BE2C (cell line): ENCODE measurements around the gene ABHD15.

Source experiments
- DNase-seq: peaks from one replicate; pipeline ENCODE4 v3.0.0-alpha.2; 2020
- H3K27me3 ChIP-seq: fragments of 250-450 bp; sonication (Bioruptor Pico); 2 replicates; pipeline ENCODE4 v1.5.1; 2020; ENCODE audit warnings: mild to moderate bottlenecking
- H3K36me3 ChIP-seq: fragments of 250-450 bp; sonication (Bioruptor Pico); 2 replicates; pipeline ENCODE4 v1.5.1; 2020; ENCODE audit warnings: mild to moderate bottlenecking
- H3K4me1 ChIP-seq: fragments of 250-450 bp; sonication (Bioruptor Pico); 2 replicates; pipeline ENCODE4 v1.5.1; 2020
- H3K4me3 ChIP-seq: 2 replicates; pipeline ENCODE4 v1.5.1; 2011; ENCODE audit warnings: low read depth, low read length
- H3K9me3 ChIP-seq: fragments of 250-450 bp; sonication (Bioruptor Pico); 2 replicates; pipeline ENCODE4 v1.5.1; 2020
- TF ChIP-seq, protein P1 (sequence below): IDR thresholded peaks from 2 replicates; pipeline ENCODE4 v1.5.1; 2012; ENCODE audit warnings: mild to moderate bottlenecking, low read depth, low read length

ABHD15 gene

DNA sequence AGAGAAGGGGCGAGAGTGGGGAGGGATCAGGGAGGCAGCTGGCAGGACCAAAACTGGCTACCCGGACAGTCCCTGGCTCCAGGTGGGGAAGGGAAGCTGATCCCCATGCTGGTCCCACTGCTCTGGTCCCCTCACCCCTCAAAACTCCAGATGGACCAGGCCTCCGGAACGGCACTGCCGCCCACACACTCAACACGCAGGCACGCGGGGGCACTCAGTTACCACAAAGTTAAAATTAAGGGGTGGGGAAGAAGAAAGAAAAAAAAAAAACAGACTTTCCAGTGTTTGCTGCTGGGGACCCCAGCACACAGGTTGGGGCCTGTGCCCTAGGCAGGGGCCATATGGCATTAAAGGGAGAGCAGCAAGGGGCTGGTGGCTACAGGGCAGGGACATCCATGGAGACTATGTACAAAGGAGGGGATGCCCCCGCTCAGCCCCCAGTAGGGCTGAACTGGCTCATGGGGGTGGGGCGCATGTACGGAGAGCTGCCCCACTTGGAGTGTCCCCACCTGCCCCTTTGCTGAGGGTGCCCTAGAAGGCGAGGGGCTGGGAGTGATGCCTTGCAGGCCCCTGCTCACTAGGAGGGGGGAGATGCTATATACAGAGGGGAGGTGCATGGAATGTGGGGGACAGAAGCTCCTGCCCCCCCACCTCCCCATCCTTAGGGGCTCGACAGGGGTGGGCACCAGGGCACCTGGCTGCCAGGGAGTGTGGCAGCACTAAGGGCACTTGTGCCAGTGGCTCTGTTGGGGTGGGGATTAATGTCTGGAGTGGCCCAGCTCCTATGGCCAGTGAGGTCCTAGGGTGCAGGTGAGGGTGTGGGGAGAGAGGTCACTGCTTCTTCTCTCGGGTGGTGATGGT, 7.3 kb upstream of the ABHD15 start:
- Histone ChIP-seq H3K27me3 (no peaks in the 10 kb centered on the region), H3K36me3 (no peaks in the 10 kb centered on the region), H3K4me1 (peaks cover 4% of the 10 kb centered on the region), H3K4me3 (no peak overlapping the region), H3K9me3 (no peaks in the 10 kb centered on the region)
- DNase-seq, result no peak
- TF ChIP-seq, protein P1, sequence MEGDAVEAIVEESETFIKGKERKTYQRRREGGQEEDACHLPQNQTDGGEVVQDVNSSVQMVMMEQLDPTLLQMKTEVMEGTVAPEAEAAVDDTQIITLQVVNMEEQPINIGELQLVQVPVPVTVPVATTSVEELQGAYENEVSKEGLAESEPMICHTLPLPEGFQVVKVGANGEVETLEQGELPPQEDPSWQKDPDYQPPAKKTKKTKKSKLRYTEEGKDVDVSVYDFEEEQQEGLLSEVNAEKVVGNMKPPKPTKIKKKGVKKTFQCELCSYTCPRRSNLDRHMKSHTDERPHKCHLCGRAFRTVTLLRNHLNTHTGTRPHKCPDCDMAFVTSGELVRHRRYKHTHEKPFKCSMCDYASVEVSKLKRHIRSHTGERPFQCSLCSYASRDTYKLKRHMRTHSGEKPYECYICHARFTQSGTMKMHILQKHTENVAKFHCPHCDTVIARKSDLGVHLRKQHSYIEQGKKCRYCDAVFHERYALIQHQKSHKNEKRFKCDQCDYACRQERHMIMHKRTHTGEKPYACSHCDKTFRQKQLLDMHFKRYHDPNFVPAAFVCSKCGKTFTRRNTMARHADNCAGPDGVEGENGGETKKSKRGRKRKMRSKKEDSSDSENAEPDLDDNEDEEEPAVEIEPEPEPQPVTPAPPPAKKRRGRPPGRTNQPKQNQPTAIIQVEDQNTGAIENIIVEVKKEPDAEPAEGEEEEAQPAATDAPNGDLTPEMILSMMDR, result no peak

DNA sequence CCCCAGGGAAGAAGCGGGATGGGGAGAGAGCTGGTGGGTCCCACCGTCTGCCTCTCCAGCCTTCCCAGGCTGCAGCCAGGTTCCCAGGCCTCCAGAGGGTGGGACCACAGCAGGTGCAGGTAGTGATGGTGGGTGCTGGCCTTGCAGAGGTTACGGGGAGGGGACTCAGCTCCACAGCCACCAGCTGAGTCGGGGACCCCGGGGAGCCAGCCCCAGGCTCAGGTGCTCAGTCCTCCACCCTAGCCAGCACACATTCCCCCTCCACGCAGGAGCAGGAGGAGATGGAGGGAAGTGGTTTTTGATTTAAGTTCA, 6.7 kb upstream of the ABHD15 start:
- peaks cover 4% of the 10 kb centered on the region for H3K4me1 ChIP-seq
- no peaks in the 10 kb centered on the region for H3K27me3 ChIP-seq
- no peak for DNase-seq
- no peaks in the 10 kb centered on the region for H3K9me3 ChIP-seq
- TF ChIP-seq, protein P1, result no peak
- H3K4me3 ChIP-seq, result no peak overlapping the region
- no peaks in the 10 kb centered on the region for H3K36me3 ChIP-seq

DNA sequence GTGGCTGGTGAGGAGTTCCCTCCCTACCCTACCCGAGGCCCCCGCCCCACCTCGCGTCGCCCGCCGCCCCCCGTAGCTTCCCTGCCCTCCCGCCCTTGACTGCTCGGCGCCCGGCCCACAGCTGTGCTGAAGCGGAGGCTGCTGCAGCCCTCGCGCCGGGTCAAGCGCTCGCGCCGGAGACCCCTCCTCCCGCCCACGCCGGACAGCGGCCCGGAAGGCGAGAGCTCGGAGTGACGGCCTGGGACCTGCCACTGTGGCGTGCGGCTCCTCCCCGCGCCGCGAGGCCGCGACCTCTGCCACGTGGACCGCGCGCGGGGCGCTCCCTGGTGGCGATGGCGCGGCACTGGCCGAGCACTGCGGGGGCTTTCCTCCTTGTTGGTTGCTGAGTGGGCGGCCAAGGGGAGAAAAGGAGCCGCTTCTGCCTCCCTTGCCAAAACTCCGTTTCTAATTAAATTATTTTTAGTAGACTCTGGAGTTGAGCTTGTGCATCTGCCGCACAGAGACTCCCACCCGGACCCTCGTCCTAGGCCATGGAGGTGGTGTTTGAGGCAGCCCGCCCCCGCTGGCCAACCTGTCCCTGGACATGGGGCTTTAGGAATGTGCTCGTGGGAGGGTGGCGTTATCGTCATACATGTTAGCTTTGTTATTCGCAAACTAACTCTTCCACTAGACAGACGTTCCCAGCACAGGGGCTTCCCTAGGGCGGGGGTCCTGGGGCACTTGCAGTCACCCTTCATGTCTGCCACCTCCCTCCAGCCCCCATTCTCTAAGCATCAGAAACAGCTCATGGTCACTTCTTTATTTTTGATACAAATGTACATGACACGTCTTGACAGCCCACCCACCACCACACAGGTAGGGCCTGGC, 6.1 kb upstream of the ABHD15 start:
- H3K4me3 ChIP-seq, result peak overlapping the region; percentile 35
- H3K27me3 ChIP-seq, result no peaks in the 10 kb centered on the region
- no peaks in the 10 kb centered on the region for H3K9me3 ChIP-seq
- TF ChIP-seq, protein P1, result peak; percentile 54
- peaks cover 4% of the 10 kb centered on the region for H3K4me1 ChIP-seq
- no peaks in the 10 kb centered on the region for H3K36me3 ChIP-seq
- peak; percentile 73 for DNase-seq

DNA sequence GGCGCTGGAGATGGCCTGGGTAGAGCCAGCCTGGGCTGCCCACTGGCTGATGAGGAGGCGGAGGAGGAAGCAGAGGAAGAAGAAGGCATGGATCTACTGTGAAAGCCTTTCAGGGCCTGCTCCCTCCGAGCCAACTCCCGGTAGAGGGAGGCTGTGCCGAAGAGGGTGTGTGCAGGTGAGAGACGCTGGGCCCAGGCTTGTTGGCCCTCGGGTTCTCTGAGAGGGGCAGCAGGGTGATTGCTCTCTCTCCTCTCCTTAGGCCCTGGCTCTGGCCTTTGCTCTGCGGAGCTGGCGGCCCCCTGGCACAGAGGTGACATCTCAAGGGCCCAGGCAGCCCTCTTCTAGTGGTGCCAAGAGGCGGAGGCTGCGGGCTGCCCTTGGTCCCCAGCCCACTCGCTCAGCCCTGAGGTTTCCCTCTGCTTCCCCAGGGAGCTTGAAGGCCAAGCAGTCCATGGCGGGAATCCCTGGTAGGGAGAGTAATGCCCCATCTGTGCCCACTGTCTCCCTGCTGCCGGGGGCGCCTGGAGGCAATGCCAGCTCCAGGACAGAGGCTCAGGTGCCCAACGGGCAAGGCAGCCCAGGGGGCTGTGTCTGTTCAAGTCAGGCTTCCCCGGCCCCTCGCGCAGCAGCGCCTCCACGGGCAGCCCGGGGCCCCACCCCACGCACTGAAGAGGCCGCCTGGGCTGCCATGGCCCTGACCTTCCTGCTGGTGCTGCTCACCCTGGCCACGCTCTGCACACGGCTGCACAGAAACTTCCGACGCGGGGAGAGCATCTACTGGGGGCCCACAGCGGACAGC, 5.2 kb upstream of the ABHD15 start:
- no peak for DNase-seq
- Histone ChIP-seq H3K9me3 (no peaks in the 10 kb centered on the region), H3K4me1 (peaks cover 4% of the 10 kb centered on the region), H3K36me3 (no peaks in the 10 kb centered on the region), H3K4me3 (peak overlapping the region; percentile 35), H3K27me3 (peaks cover 5% of the 10 kb centered on the region; the same call in 1 of the 2 replicates)
- TF ChIP-seq, protein P1, result no peak

DNA sequence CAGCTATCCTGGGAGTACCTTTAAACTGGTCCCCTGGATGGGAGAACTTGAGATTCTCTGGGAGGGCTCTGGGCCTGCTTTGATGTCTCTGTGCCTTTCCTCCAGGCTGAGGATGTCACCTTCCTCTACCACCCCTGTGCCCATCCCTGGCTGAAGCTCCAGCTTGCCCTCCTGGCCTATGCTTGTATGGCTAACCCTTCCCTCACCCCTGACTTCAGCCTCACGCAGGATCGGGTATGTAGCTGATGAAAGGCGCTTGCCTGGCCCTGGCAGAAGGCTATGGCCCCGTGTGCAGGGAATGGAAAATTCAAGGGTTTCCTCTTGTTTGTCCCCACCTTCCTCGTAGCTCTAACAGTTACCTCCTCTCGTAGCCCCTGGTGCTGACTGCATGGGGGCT, 4.6 kb upstream of the ABHD15 start:
- H3K4me1 ChIP-seq, result peaks cover 4% of the 10 kb centered on the region
- no peak overlapping the region for H3K4me3 ChIP-seq
- H3K9me3 ChIP-seq, result no peaks in the 10 kb centered on the region
- TF ChIP-seq, protein P1, result no peak
- peaks cover 9% of the 10 kb centered on the region for H3K27me3 ChIP-seq
- no peaks in the 10 kb centered on the region for H3K36me3 ChIP-seq
- DNase-seq, result no peak
